ENCODE results near the gene MSI2.

The MSI2 gene

GRCh38 chr17:57337390-57337789 is 81.1 kb downstream of the MSI2 start:
- DNase-seq (ENCODE audit: low read depth in 1 of 2, low spot score in 1 of 2) = no peak
- TF ChIP-seq JUND (IDR thresholded peaks at IDR 0.05; ENCODE audit: low read depth) = no peak
- in situ Hi-C loops (cut with HindIII; ENCODE audit: low pct_unique_long_range_greater_than_20kb, low sequenced_read_pairs) = no loop called here

- in situ Hi-C loops (cut with HindIII; ENCODE audit: low pct_unique_long_range_greater_than_20kb, low sequenced_read_pairs) = no loop called here
- no peak for TF ChIP-seq JUND (IDR thresholded peaks at IDR 0.05; ENCODE audit: low read depth)
- no peak for DNase-seq (ENCODE audit: low read depth in 1 of 2, low spot score in 1 of 2)
Measured at GRCh38 chr17:57338257-57338914, 82.1 kb downstream of the MSI2 start.

- in situ Hi-C loops (cut with HindIII; ENCODE audit: low pct_unique_long_range_greater_than_20kb, low sequenced_read_pairs) = no loop called here
- DNase-seq (ENCODE audit: low read depth in 1 of 2, low spot score in 1 of 2) = no peak
Measured at GRCh38 chr17:57340160-57340981, 84.0 kb downstream of the MSI2 start.

DNA sequence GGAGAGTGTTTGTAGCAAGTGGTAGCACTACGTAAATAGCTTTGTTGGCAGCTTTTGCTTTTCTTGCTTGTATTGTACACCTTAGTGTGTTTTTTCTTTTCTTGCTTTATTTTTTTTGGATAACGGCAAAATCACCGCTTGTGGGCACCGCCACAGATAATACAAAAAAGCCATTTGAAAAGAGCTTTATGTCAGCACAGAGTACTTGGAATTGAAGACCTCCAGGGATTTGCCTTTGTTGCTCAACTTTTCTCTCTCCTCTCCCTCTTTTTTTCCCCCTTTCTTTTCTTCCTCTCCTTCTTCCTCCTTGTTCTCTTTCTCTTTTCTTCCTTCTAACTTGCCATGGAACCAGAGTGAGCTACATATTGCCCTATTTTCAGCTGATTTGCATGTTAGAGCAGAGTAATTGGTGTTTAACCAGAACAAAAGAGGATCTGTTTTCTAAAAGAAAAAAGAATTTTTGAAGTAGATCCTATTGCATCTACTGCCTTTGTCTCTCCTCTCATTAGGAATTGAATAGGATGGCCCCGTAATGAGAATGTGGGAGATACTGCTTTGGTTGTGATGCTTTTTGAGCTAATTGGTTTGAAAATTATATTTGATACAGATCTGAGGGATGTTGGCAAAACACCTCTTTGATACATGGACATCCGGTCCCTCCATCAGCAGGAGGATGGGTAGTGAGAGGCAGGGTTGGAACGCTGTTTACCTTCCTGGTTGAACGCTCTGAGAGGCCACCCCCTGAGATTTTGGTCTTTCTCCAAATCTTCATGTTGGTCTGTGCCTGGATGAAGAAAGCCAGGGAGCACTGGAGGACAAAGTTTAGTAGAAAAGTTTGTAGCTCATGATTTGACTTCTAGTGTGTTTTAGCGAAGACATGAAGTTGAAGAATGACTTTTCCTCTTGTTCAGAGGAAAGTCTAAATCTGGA is 85.6 kb downstream of the MSI2 start:
- in situ Hi-C loops (cut with HindIII; ENCODE audit: low pct_unique_long_range_greater_than_20kb, low sequenced_read_pairs) = no loop called here
- no peak for DNase-seq (ENCODE audit: low read depth in 1 of 2, low spot score in 1 of 2)
- no peak for TF ChIP-seq JUND (IDR thresholded peaks at IDR 0.05; ENCODE audit: low read depth)

More at GRCh38 chr17:57340160-57340981, 84.0 kb downstream of the MSI2 start:
- TF ChIP-seq JUND (IDR thresholded peaks at IDR 0.05; ENCODE audit: low read depth) = no peak

GRCh38 chr17:57342963-57343589 is 86.8 kb downstream of the MSI2 start:
- no peak for TF ChIP-seq JUND (IDR thresholded peaks at IDR 0.05; ENCODE audit: low read depth)
- in situ Hi-C loops (cut with HindIII; ENCODE audit: low pct_unique_long_range_greater_than_20kb, low sequenced_read_pairs) = no loop called here
- DNase-seq (ENCODE audit: low read depth in 1 of 2, low spot score in 1 of 2) = no peak

DNA sequence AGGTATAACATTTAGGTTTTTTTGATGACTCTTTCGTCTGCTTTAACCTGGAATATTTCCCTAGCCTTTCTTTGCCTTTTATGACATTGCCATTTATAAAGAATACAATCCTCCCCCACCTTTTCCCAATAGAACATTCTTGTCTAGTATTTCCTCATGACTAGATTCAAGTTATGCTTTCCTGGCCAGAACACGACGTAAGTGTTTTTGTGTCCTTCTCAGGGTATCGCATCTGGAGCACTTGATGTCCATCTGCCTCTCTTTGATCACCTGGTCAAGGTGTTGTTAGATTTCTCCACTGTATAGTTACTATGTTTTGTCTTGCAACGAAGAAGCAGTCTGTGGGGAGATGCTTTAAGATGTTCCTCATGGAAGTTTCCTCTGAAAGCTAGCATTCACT is 87.4 kb downstream of the MSI2 start:
- DNase-seq (ENCODE audit: low read depth in 1 of 2, low spot score in 1 of 2) = no peak
- in situ Hi-C loops (cut with HindIII; ENCODE audit: low pct_unique_long_range_greater_than_20kb, low sequenced_read_pairs) = no loop called here
- no peak for TF ChIP-seq JUND (IDR thresholded peaks at IDR 0.05; ENCODE audit: low read depth)

DNA sequence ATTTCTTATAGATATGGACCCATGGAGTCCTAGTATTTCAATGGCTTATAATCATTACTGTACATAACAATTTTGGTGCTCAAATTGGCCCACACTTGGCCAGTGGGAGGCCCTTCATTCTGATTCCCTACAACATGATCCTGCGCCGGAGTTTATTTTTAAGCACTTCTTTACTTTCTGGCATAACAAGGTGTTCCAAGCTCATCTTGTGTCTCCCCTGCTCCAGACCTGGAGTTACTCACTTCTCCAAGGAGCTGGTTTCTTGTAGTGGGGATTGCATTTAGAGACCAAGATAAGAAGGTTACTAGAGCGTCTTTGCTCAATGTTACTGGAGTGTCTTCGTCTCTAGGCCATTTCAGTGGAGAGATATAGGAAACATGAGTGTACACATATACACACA is 87.9 kb downstream of the MSI2 start:
- no peak for TF ChIP-seq JUND (IDR thresholded peaks at IDR 0.05; ENCODE audit: low read depth)
- no peak for DNase-seq (ENCODE audit: low read depth in 1 of 2, low spot score in 1 of 2)
- in situ Hi-C loops (cut with HindIII; ENCODE audit: low pct_unique_long_range_greater_than_20kb, low sequenced_read_pairs) = no loop called here

DNA sequence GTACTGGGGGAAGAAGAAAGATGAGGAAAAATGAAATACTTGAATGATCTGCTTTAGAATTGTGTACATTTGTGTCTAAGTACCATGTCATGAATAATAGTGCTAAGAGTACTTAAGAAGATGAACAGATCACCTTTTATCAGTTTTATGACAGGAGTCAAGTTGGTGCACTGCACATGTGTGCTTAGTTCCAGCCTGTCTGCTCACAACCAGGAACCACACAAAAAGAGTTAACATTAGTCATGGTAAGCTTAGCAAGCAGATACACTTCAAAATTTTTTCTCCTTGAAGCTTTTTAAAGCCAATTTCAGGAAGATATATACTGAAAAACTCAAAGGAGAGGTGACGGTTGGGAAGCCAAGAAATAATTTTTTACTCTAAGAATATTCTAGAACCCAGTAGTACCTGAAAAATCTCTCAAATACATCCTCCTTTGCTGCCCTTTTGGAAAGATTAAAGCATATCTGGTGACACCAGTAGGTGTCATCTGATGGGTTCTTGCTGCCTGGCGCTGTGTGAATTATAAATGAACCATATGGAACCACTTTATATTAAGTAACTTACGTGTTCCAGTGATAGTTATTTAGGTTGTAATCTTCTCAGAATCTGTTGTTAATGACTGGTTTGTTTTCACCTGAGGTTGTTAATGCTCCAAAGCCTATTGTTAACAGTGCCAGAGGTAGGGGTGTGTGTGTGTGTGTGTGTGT is 93.4 kb downstream of the MSI2 start:
- DNase-seq (ENCODE audit: low read depth in 1 of 2, low spot score in 1 of 2) = no peak
- TF ChIP-seq JUND (IDR thresholded peaks at IDR 0.05; ENCODE audit: low read depth) = no peak

DNA sequence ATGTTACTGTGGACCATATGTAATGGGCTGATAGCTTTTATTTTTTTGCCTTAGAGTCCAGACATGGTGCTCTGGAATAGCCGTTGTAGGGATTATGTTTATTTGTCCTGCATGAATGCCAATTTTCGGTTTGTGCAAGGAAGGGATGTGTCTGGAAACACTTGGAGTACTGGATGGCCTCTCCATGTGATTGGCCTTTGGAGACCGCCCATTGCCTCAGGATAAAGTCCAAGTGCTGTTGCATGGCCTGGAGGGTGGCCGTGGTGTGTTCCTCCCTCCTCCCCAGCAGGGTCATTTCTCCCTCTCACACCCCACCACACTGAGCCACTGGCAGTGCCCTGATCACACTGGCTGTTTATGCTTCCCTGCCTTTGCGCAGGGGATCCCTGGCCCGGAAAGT is 93.9 kb downstream of the MSI2 start:
- TF ChIP-seq JUND (IDR thresholded peaks at IDR 0.05; ENCODE audit: low read depth) = no peak
- in situ Hi-C loops (cut with HindIII; ENCODE audit: low pct_unique_long_range_greater_than_20kb, low sequenced_read_pairs) = no loop called here
- DNase-seq (ENCODE audit: low read depth in 1 of 2, low spot score in 1 of 2) = no peak

More for the DNA sequence above, 93.4 kb downstream of the MSI2 start:
- in situ Hi-C loops (cut with HindIII; ENCODE audit: low pct_unique_long_range_greater_than_20kb, low sequenced_read_pairs) = no loop called here

GRCh38 chr17:57352665-57353175 is 96.4 kb downstream of the MSI2 start:
- in situ Hi-C loops (cut with HindIII; ENCODE audit: low pct_unique_long_range_greater_than_20kb, low sequenced_read_pairs) = no loop called here
- no peak for DNase-seq (ENCODE audit: low read depth in 1 of 2, low spot score in 1 of 2)
- TF ChIP-seq JUND (IDR thresholded peaks at IDR 0.05; ENCODE audit: low read depth) = no peak

DNA sequence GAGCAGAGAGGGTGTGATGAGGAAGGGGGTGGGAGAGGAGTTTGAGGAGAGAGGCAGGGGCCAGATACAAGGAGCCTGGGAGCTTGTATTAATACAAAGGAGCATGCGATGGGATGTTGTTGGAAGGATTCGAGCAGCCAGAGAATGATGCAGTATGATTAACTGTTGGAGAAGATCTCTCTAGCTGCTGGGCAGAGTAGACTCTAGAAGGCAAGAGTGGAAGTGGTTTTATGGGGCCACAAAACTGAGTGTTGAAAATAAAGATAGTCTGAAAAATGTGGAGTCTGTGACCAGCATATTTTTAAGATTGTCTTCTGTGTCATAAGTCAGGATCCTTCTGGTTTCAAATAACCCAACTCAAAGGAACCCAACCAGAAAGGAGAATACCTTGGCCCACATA is 98.3 kb downstream of the MSI2 start:
- in situ Hi-C loops (cut with HindIII; ENCODE audit: low pct_unique_long_range_greater_than_20kb, low sequenced_read_pairs) = no loop called here
- no peak for DNase-seq (ENCODE audit: low read depth in 1 of 2, low spot score in 1 of 2)
- TF ChIP-seq JUND (IDR thresholded peaks at IDR 0.05; ENCODE audit: low read depth) = no peak
